ENCODE data around the gene ZNF358.

- TF ChIP-seq TAF1 (IDR thresholded peaks at IDR 0.05; ENCODE audit: borderline replicate concordance, insufficient read depth, low read length) (no peak), POLR2AphosphoS5 (IDR thresholded peaks at IDR 0.05; ENCODE audit: low read depth, low read length) (no peak)
Observed at GRCh38 chr19:7515110-7515644, 726 bp upstream of the ZNF358 start.

Measured in PFSK-1 (cell line).